ENCODE results near the gene MYBPH. TPM values are rescaled to one million over a fixed set of nuclear protein-coding genes. Genes with fewer than 3 reads are reported as not detected.

Gene MYBPH
- total and polyA plus RNA-seq, 10 of the 15 experiments (the other 5 are each of a cell fraction or from before 2014, with no cell fraction given) = 0.06 to 0.10 TPM; not detected in 8

GRCh38 chr1:203214871-203215270, 39.2 kb upstream of the MYBPH start:
- H3K9ac ChIP-seq (ENCODE audit: control insufficient read depth, insufficient read depth, low read length) = no peak overlapping the region
- no TSS peak for BruUV-seq (replicated peaks)
- H3K79me2 ChIP-seq (ENCODE audit: control insufficient read depth, insufficient read depth, low read length) = no peaks in the 10 kb centered on the region
- SMC1A ChIA-PET (ENCODE audit: uncharacterized antibody, unreplicated experiment) = interaction anchor here (0.7 to 4.0 kb wide), 15 partner anchors 11 to 480 kb away, joined by 3 to 41 read pairs (median 3); no protein-coding TSS in a partner anchor
- no peak overlapping the region for H2AFZ ChIP-seq (ENCODE audit: control insufficient read depth, low read depth, low read length)
- RAD21 ChIA-PET (ENCODE audit: unreplicated experiment) = interaction anchor here (1.3 to 4.0 kb wide), 9 partner anchors 32 to 175 kb away, joined by 3 to 61 read pairs (median 31); no protein-coding TSS in a partner anchor
- H3K27me3 ChIP-seq (replicated peaks in 1 of 2; ENCODE audit: control insufficient read depth in 2 of 2, insufficient read depth in 2 of 2, low read length in 1 of 2) = peaks cover 0 to 5% of the 10 kb centered on the region in 2 experiments; a peak in 1 of 4 replicates
- CTCF ChIA-PET = interaction anchor here (0.6 to 8.5 kb wide), 23 partner anchors 8 to 198 kb away, joined by 3 to 114 read pairs (median 9); partner anchors contain the start of genes ADORA1 and MYBPH
- intact Hi-C loops (cut with micrococcal nuclease; ENCODE audit: unreplicated experiment) (no loop called here), in situ Hi-C loops (cut with MboI) (loop anchor here (5.0 kb wide), 1 partner anchor 178 kb away; no protein-coding TSS in a partner anchor)
- no peak overlapping the region for H3K27ac ChIP-seq (ENCODE audit: control insufficient read depth, insufficient read depth)
- WGBS (ENCODE audit: insufficient coverage, insufficient replicate concordance, low lambda C conversion rate, missing lambda C conversion rate) = 13% methylated on average over 7 of the region's 7 CpGs
- no peaks in the 10 kb centered on the region for H3K4me1 ChIP-seq (ENCODE audit: control insufficient read depth, insufficient read depth, low read length)
- no peak overlapping the region for H3K4me2 ChIP-seq (ENCODE audit: control insufficient read depth, insufficient read depth)
- TF ChIP-seq SMAD1 (IDR thresholded peaks at IDR 0.05; ENCODE audit: low read depth, partially characterized antibody) (no peak), IKZF1 (conservative IDR thresholded peaks at IDR 0.05) (no peak), RB1 (IDR thresholded peaks at IDR 0.05; ENCODE audit: borderline replicate concordance) (no peak), TARDBP (IDR thresholded peaks at IDR 0.05; ENCODE audit: borderline replicate concordance) (no peak), CBX5 (IDR thresholded peaks at IDR 0.05; ENCODE audit: low read depth) (no peak), EZH2 (IDR thresholded peaks at IDR 0.05; ENCODE audit: borderline replicate concordance, control insufficient read depth, low read depth, low read length) (no peak), YBX1 (IDR thresholded peaks at IDR 0.05) (no peak), BCL11A (IDR thresholded peaks at IDR 0.05; ENCODE audit: low read depth, low read length) (no peak)
- no peak overlapping the region for H3K4me3 ChIP-seq
- H3K36me3 ChIP-seq (ENCODE audit: control insufficient read depth in 2 of 2, insufficient read depth in 2 of 2, low read length in 1 of 2) = no peaks in the 10 kb centered on the region
- POLR2A ChIA-PET = no interaction called here
- no peaks in the 10 kb centered on the region for H4K20me1 ChIP-seq (ENCODE audit: control insufficient read depth, insufficient read depth)
- FAIRE-seq = no peak
- no peaks in the 10 kb centered on the region for H3K9me3 ChIP-seq (replicated peaks; ENCODE audit: control insufficient read depth, insufficient read depth, low read length)
- no peak for DNase-seq (ENCODE audit: low read depth, low spot score)
- peak; percentile 22; the same call in 2 of the 3 replicates for ATAC-seq

GRCh38 chr1:203213126-203213525, 37.5 kb upstream of the MYBPH start:
- ATAC-seq (no peak), FAIRE-seq (no peak)
- intact Hi-C loops (cut with micrococcal nuclease; ENCODE audit: unreplicated experiment) = no loop called here
- TF ChIP-seq ZNF207 (IDR thresholded peaks at IDR 0.05; ENCODE audit: borderline replicate concordance) = no peak
- no peak for TF ChIP-seq KLF5 (IDR thresholded peaks at IDR 0.05; ENCODE audit: partially characterized antibody)
- TF ChIP-seq YBX1 (IDR thresholded peaks at IDR 0.05) = no peak
- TF ChIP-seq RELA (IDR thresholded peaks at IDR 0.05; ENCODE audit: borderline replicate concordance, partially characterized antibody) = no peak
- no peak for TF ChIP-seq BMI1 (IDR thresholded peaks at IDR 0.05; ENCODE audit: borderline replicate concordance)
- TF ChIP-seq SIN3A (IDR thresholded peaks at IDR 0.05; ENCODE audit: low read depth, low read length) = no peak
- TF ChIP-seq RCOR1 (conservative IDR thresholded peaks at IDR 0.05; ENCODE audit: low read depth, low read length) = no peak
- TF ChIP-seq HCFC1 (IDR thresholded peaks at IDR 0.05; ENCODE audit: low read length) = no peak
- TF ChIP-seq CEBPB (IDR thresholded peaks at IDR 0.05; ENCODE audit: borderline replicate concordance in 1 of 2, low read depth in 2 of 2, low read length in 2 of 2) = no peak
- no peak for TF ChIP-seq BACH1 (IDR thresholded peaks at IDR 0.05; ENCODE audit: borderline replicate concordance)
- no peak for TF ChIP-seq KAT2A (conservative IDR thresholded peaks at IDR 0.05; ENCODE audit: control insufficient read depth, low read depth, low read length)
- no peak for TF ChIP-seq BRCA1 (IDR thresholded peaks at IDR 0.05; ENCODE audit: low read depth, low read length)

More at GRCh38 chr1:203213126-203213525, 37.5 kb upstream of the MYBPH start:
- in situ Hi-C loops (cut with MboI) = no loop called here
- no peaks in the 10 kb centered on the region for H3K9me3 ChIP-seq (replicated peaks; ENCODE audit: control insufficient read depth, insufficient read depth, low read length)
- no peak overlapping the region for H3K27ac ChIP-seq (ENCODE audit: control insufficient read depth, insufficient read depth)
- ChIA-PET POLR2A (no interaction called here), RAD21 (ENCODE audit: unreplicated experiment) (interaction anchor here (1.6 kb wide), 1 partner anchor 95 kb away, joined by 6 read pairs; no protein-coding TSS in a partner anchor), SMC1A (ENCODE audit: uncharacterized antibody, unreplicated experiment) (interaction anchor here (1.1 kb wide), 1 partner anchor 174 kb away, joined by 3 read pairs; no protein-coding TSS in a partner anchor), CTCF (interaction anchor here (1.8 to 7.3 kb wide), 3 partner anchors 56 to 173 kb away, joined by 11 to 91 read pairs (median 73); no protein-coding TSS in a partner anchor)
- H3K4me3 ChIP-seq = no peak overlapping the region
- H3K36me3 ChIP-seq (ENCODE audit: control insufficient read depth in 2 of 2, insufficient read depth in 2 of 2, low read length in 1 of 2) = no peaks in the 10 kb centered on the region
- no TSS peak for BruUV-seq (replicated peaks)
- H3K27me3 ChIP-seq (replicated peaks in 1 of 2; ENCODE audit: control insufficient read depth in 2 of 2, insufficient read depth in 2 of 2, low read length in 1 of 2) = peaks cover 0 to 5% of the 10 kb centered on the region in 2 experiments; a peak in 1 of 4 replicates
- no peaks in the 10 kb centered on the region for H3K79me2 ChIP-seq (ENCODE audit: control insufficient read depth, insufficient read depth, low read length)
- H3K9ac ChIP-seq (ENCODE audit: control insufficient read depth, insufficient read depth, low read length) = no peak overlapping the region
- no peak overlapping the region for H3K4me2 ChIP-seq (ENCODE audit: control insufficient read depth, insufficient read depth)
- no peaks in the 10 kb centered on the region for H4K20me1 ChIP-seq (ENCODE audit: control insufficient read depth, insufficient read depth)
- H2AFZ ChIP-seq (ENCODE audit: control insufficient read depth, low read depth, low read length) = no peak overlapping the region
- no peaks in the 10 kb centered on the region for H3K4me1 ChIP-seq (ENCODE audit: control insufficient read depth, insufficient read depth, low read length)
- no peak for DNase-seq (ENCODE audit: low read depth, low spot score)
- WGBS (ENCODE audit: insufficient coverage, insufficient replicate concordance, low lambda C conversion rate, missing lambda C conversion rate) = 48% methylated on average over 6 of the region's 6 CpGs
